SK-N-SH (cell line): ENCODE measurements around the gene FAM107B. TPM values are rescaled to one million over a fixed set of nuclear protein-coding genes. Genes with fewer than 3 reads are reported as not detected.

ENCODE experiments used
- CTCF ChIA-PET: fragments of 300-600, 350-600 bp; formaldehyde crosslinking; extraction: SDS; loops from one replicate; lab custom pipeline; 2021; lab: Yijun Ruan, JAX
- POLR2A ChIA-PET: fragments of 350-600 bp; sonication (Branson Sonifier 250); formaldehyde crosslinking; extraction: SDS; loops from one replicate; lab custom pipeline; 2020; ENCODE audit warnings: antibody characterized with exemption, inconsistent platforms; lab: Yijun Ruan, JAX
- DNase-seq: peaks from one replicate; pipeline ENCODE4 v3.0.0; 2012
- H2AFZ ChIP-seq: fragments of 200-600 bp; sonication (generic); 2 replicates; pipeline ENCODE4 v1.8.1; 2016; ENCODE audit warnings: antibody characterized with exemption, mild to moderate bottlenecking, low read depth
- H3F3A ChIP-seq: fragments of 200-600 bp; sonication (generic); replicated peaks from 2 replicates; pipeline ENCODE3; 2016; ENCODE audit warnings: antibody characterized with exemption, mild to moderate bottlenecking; ENCODE audit not compliant: insufficient read depth
- H3K27ac ChIP-seq, 2 experiments: fragments of 200-500 bp in 1 of 2; fragments of 200-600 bp in 1 of 2; sonication (Bioruptor generic) in 1 of 2; sonication (generic), shearing (Covaris generic) in 1 of 2; 2 replicates each; pipeline versions ENCODE4 v1.5.1 to v1.6.1; 2014 to 2016; ENCODE audit warnings: low read depth in 2 of 2, inconsistent platforms in 1 of 2, low read length in 1 of 2, mild to moderate bottlenecking in 1 of 2, mixed read lengths in 1 of 2
- H3K27me3 ChIP-seq: fragments of 200-600 bp; sonication (generic), shearing (Covaris generic); 2 replicates; pipeline ENCODE4 v1.6.1; 2016; ENCODE audit warnings: mixed run types; ENCODE audit not compliant: insufficient read depth
- H3K36me3 ChIP-seq, 2 experiments: fragments of 200-500 bp in 1 of 2; fragments of 200-600 bp in 1 of 2; sonication (Bioruptor generic) in 1 of 2; sonication (generic) in 1 of 2; replicated peaks in 1 of 2; 2 replicates each; pipeline versions ENCODE3 to v1.5.1; 2014 to 2016; ENCODE audit warnings: low read length in 1 of 2, mild to moderate bottlenecking in 1 of 2; ENCODE audit not compliant: insufficient read depth in 2 of 2, control insufficient read depth in 1 of 2
- H3K4me1 ChIP-seq, 2 experiments: fragments of 200-500 bp in 1 of 2; fragments of 200-600 bp in 1 of 2; sonication (Bioruptor generic) in 1 of 2; sonication (generic), shearing (Covaris generic) in 1 of 2; 2 replicates each; pipeline versions ENCODE4 v1.5.1 to v1.6.1; 2014 to 2016; ENCODE audit warnings: low read depth in 1 of 2, low read length in 1 of 2, mixed run types in 1 of 2; ENCODE audit not compliant: insufficient read depth in 2 of 2, control insufficient read depth in 1 of 2
- H3K4me2 ChIP-seq: fragments of 200-600 bp; sonication (generic), shearing (Covaris generic); 2 replicates; pipeline ENCODE4 v1.6.1; 2017; ENCODE audit warnings: mixed run types
- H3K4me3 ChIP-seq, 2 experiments: fragments of 200-500 bp in 1 of 2; fragments of 200-600 bp in 1 of 2; sonication (Bioruptor generic) in 1 of 2; sonication (generic), shearing (Covaris generic) in 1 of 2; 2 replicates each; pipeline versions ENCODE4 v1.5.1 to v1.8.1; 2014 to 2016; ENCODE audit warnings: low read depth in 2 of 2, inconsistent platforms in 1 of 2, low read length in 1 of 2, mild to moderate bottlenecking in 1 of 2, mixed read lengths in 1 of 2, moderate library complexity in 1 of 2
- H3K79me2 ChIP-seq: fragments of 200-600 bp; sonication (generic); 2 replicates; pipeline ENCODE4 v1.8.1; 2017; ENCODE audit warnings: mild to moderate bottlenecking; ENCODE audit not compliant: insufficient read depth
- H3K9ac ChIP-seq: fragments of 200-600 bp; sonication (generic); 2 replicates; pipeline ENCODE4 v1.6.1; 2017; ENCODE audit warnings: mixed run types
- H3K9me2 ChIP-seq: fragments of 200-600 bp; sonication (generic); 2 replicates; pipeline ENCODE4 v1.6.1; 2017; ENCODE audit warnings: mixed run types
- H3K9me3 ChIP-seq: fragments of 200-600 bp; sonication (generic); 2 replicates; pipeline ENCODE4 v1.6.1; 2017; ENCODE audit warnings: mixed run types, mild to moderate bottlenecking, moderate library complexity
- H4K20me1 ChIP-seq: fragments of 200-600 bp; sonication (generic); 2 replicates; pipeline ENCODE4 v1.6.1; 2017; ENCODE audit warnings: mild to moderate bottlenecking, mixed run types; ENCODE audit not compliant: insufficient read depth
- ELF1 ChIP-seq: IDR thresholded peaks from 2 replicates; pipeline ENCODE4 v1.4.0; 2012
- EP300 ChIP-seq, 2 experiments: IDR thresholded peaks; 2 replicates each; pipeline versions ENCODE4 v1.4.0 to v1.6.1; 2012; ENCODE audit warnings: borderline replicate concordance in 1 of 2, low read depth in 1 of 2, low read length in 1 of 2
- EZH2phosphoT487 ChIP-seq: fragments of 200-600 bp; sonication (generic); IDR thresholded peaks from 2 replicates; pipeline ENCODE4 v1.6.1; 2017; ENCODE audit warnings: low read depth, mixed run types, mild to moderate bottlenecking, antibody characterized with exemption, moderate library complexity, borderline replicate concordance
- FOSL2 ChIP-seq: IDR thresholded peaks from 2 replicates; pipeline ENCODE4 v1.4.0; 2012; ENCODE audit warnings: low read depth, mild to moderate bottlenecking, moderate library complexity, borderline replicate concordance
- FOXJ3 ChIP-seq: sonication (generic); formaldehyde crosslinking; IDR thresholded peaks from 2 replicates; pipeline ENCODE4 v1.5.1; 2020; ENCODE audit warnings: mild to moderate bottlenecking, missing genetic modification reagents
- GABPA ChIP-seq: IDR thresholded peaks from 2 replicates; pipeline ENCODE4 v1.4.0; 2012; ENCODE audit warnings: low read depth, mild to moderate bottlenecking
- NFIC ChIP-seq: IDR thresholded peaks from 2 replicates; pipeline ENCODE4 v1.4.0; 2012; ENCODE audit warnings: borderline replicate concordance
- NRF1 ChIP-seq: IDR thresholded peaks from 2 replicates; pipeline ENCODE4 v1.6.1; 2012; ENCODE audit warnings: low read depth, mild to moderate bottlenecking, low read length
- POLR2AphosphoS5 ChIP-seq: IDR thresholded peaks from 2 replicates; pipeline ENCODE4 v1.6.1; 2012; ENCODE audit warnings: low read depth, low read length
- RAD21 ChIP-seq: IDR thresholded peaks from 2 replicates; pipeline ENCODE4 v1.6.1; 2012; ENCODE audit warnings: mild to moderate bottlenecking, low read length
- RCOR1 ChIP-seq: fragments of 150-350 bp; IDR thresholded peaks from 2 replicates; pipeline ENCODE4 v1.6.1; 2017; ENCODE audit warnings: antibody characterized with exemption, low read length
- REST ChIP-seq: IDR thresholded peaks from 2 replicates; pipeline ENCODE4 v1.6.1; 2012; ENCODE audit warnings: mild to moderate bottlenecking, low read depth, low read length, moderate library complexity
- RFX5 ChIP-seq: IDR thresholded peaks from 2 replicates; pipeline ENCODE4 v1.6.1; 2012; ENCODE audit warnings: mild to moderate bottlenecking, improper control_type of control experiment, low read length
- SMC3 ChIP-seq: IDR thresholded peaks from 2 replicates; pipeline ENCODE4 v1.6.1; 2012; ENCODE audit warnings: low read depth, low read length, improper control_type of control experiment
- TAF1 ChIP-seq: IDR thresholded peaks from 2 replicates; pipeline ENCODE4 v1.6.1; 2012; ENCODE audit warnings: low read depth, mild to moderate bottlenecking, low read length, moderate library complexity, borderline replicate concordance
- TCF12 ChIP-seq: IDR thresholded peaks from 2 replicates; pipeline ENCODE4 v1.4.0; 2012
- USF2 ChIP-seq: fragments of 150-350 bp; IDR thresholded peaks from 2 replicates; pipeline ENCODE4 v1.6.1; 2017; ENCODE audit warnings: antibody characterized with exemption, low read length, low read depth, borderline replicate concordance
- WGBS: methylation state at CpG from one replicate; pipeline ENCODE4 v1.1.6; 2017; ENCODE audit warnings: low lambda C conversion rate; 5-methylcytosine and 5-hydroxymethylcytosine counted together
- polyA plus RNA-seq, 3 experiments: library from polyadenylated mRNA; depleted of rRNA; stranded (reverse); fragments of >200 nt; gene quantifications; 2 replicates each; pipeline ENCODE4 v1.2.3, GENCODE V29; 2012
- TF ChIP-seq, protein P1 (sequence below): fragments of 150-350 bp; IDR thresholded peaks from 2 replicates; pipeline ENCODE4 v1.6.1; 2016; ENCODE audit warnings: mild to moderate bottlenecking, low read depth, low read length
- TF ChIP-seq, protein P2 (sequence below): fragments of 200-600 bp; sonication (generic); IDR thresholded peaks from 2 replicates; pipeline ENCODE4 v1.6.1; 2017; ENCODE audit warnings: antibody characterized with exemption, mild to moderate bottlenecking, moderate library complexity
- TF ChIP-seq, protein P3 (sequence below): IDR thresholded peaks from 2 replicates; pipeline ENCODE4 v1.4.0; 2012; ENCODE audit warnings: low read depth

Gene FAM107B
- polyA plus RNA-seq, 1 of the 3 experiments (the other 2 are of a cell fraction) = 1.0 TPM

DNA sequence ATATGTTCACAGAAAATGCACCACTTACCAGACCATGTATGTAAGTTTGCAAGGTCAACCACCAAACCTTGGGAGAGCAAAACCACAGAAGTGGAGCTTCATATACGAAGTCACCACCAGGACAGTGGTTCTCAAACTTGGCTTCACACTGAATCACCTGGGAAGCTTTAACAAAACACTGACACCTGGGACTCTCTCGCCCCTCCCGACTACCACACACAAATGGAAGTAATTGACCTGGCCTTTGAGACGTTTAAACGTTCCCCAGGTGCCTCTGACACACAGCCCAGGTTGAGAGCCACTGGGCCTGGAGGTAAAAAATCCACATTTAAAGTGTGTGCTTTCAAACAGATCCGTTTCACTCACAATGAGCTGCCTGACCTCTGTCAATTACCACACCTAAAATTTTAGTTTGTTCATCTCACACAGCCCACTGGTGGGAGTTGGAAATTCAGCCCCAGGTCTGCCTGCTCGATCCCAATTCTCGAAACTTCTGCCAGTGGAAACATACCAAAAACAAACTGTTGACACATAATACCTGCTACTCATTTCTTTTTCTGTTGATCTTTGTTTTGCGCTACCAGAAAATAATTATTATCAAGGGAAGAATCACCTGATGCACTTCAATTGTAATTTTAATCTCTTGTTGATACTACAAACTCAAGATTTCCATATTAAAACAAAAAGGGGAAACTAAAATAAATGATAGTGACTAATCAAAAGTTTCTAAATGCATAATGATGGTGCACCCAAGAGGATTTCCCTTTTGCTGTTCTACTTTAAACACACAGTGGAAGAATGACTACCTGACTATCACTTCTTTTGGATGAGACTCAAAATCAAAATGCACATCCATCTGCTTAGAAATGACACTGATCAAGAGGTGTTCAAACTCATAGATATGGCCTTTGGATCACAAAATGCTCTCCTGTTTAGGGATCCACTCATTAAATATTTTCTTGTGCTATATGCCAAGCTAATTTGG lies 36.6 kb upstream of the FAM107B start:
- H3K27me3 ChIP-seq = no peaks in the 10 kb centered on the region
- no peak for TF ChIP-seq RAD21
- no peak for TF ChIP-seq EZH2phosphoT487
- no peak for TF ChIP-seq GABPA
- no peak for TF ChIP-seq ELF1
- TF ChIP-seq, protein P1, sequence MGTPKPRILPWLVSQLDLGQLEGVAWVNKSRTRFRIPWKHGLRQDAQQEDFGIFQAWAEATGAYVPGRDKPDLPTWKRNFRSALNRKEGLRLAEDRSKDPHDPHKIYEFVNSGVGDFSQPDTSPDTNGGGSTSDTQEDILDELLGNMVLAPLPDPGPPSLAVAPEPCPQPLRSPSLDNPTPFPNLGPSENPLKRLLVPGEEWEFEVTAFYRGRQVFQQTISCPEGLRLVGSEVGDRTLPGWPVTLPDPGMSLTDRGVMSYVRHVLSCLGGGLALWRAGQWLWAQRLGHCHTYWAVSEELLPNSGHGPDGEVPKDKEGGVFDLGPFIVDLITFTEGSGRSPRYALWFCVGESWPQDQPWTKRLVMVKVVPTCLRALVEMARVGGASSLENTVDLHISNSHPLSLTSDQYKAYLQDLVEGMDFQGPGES = no peak
- no peak for TF ChIP-seq TAF1
- no peak for TF ChIP-seq SMC3
- TF ChIP-seq FOXJ3 = no peak
- TF ChIP-seq TCF12 = no peak
- no peak for TF ChIP-seq RCOR1
- TF ChIP-seq, protein P2, sequence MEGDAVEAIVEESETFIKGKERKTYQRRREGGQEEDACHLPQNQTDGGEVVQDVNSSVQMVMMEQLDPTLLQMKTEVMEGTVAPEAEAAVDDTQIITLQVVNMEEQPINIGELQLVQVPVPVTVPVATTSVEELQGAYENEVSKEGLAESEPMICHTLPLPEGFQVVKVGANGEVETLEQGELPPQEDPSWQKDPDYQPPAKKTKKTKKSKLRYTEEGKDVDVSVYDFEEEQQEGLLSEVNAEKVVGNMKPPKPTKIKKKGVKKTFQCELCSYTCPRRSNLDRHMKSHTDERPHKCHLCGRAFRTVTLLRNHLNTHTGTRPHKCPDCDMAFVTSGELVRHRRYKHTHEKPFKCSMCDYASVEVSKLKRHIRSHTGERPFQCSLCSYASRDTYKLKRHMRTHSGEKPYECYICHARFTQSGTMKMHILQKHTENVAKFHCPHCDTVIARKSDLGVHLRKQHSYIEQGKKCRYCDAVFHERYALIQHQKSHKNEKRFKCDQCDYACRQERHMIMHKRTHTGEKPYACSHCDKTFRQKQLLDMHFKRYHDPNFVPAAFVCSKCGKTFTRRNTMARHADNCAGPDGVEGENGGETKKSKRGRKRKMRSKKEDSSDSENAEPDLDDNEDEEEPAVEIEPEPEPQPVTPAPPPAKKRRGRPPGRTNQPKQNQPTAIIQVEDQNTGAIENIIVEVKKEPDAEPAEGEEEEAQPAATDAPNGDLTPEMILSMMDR = no peak
- no peak for TF ChIP-seq FOSL2
- no peak for TF ChIP-seq REST
- no peak for TF ChIP-seq EP300 (IDR thresholded peaks at IDR 0.05; ENCODE audit: borderline replicate concordance in 1 of 2, low read depth in 1 of 2, low read length in 1 of 2)
- TF ChIP-seq POLR2AphosphoS5 = no peak
- TF ChIP-seq, protein P3, sequence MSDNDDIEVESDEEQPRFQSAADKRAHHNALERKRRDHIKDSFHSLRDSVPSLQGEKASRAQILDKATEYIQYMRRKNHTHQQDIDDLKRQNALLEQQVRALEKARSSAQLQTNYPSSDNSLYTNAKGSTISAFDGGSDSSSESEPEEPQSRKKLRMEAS = no peak
- TF ChIP-seq NFIC = no peak
- TF ChIP-seq NRF1 = no peak
- no peak for TF ChIP-seq RFX5
- no peak for TF ChIP-seq USF2
- TF ChIP-seq, all 33 proteins: peak for 0
- no peaks in the 10 kb centered on the region for H3K4me1 ChIP-seq
- H3K9ac ChIP-seq = no peak overlapping the region
- no peaks in the 10 kb centered on the region for H3K36me3 ChIP-seq
- H3K27ac ChIP-seq = no peak overlapping the region
- H2AFZ ChIP-seq = no peak overlapping the region
- CTCF ChIA-PET = interaction anchor here (0.8 to 3.3 kb wide), 4 partner anchors 10 to 312 kb away, joined by 3 to 13 read pairs (median 6); no protein-coding TSS in a partner anchor
- no peaks in the 10 kb centered on the region for H3K79me2 ChIP-seq
- no peaks in the 10 kb centered on the region for H3F3A ChIP-seq
- H4K20me1 ChIP-seq = no peaks in the 10 kb centered on the region
- 74% methylated on average over 9 of the region's 9 CpGs for WGBS
- H3K4me3 ChIP-seq = no peak overlapping the region
- POLR2A ChIA-PET = no interaction called here
- no peak overlapping the region for H3K4me2 ChIP-seq
- no peak for DNase-seq
- no peaks in the 10 kb centered on the region for H3K9me2 ChIP-seq
- no peaks in the 10 kb centered on the region for H3K9me3 ChIP-seq
